Smooth muscle cell (in vitro differentiated cells): ENCODE results near the gene VAX1. TPM values are rescaled to one million over a fixed set of nuclear protein-coding genes. Genes with fewer than 3 reads are reported as not detected.
A peak's percentile ranks its signal among the peaks of the same experiment; 100 is the strongest.

ENCODE experiments used
- DNase-seq: peaks from one replicate; lab custom pipeline; 2025; ENCODE audit not compliant: unreplicated experiment; lab: John Stamatoyannopoulos, UW
- H2AFZ ChIP-seq: fragments of 200-600 bp; sonication (generic); 2 replicates; pipeline ENCODE4 v1.6.0; 2016; ENCODE audit warnings: antibody characterized with exemption, low read depth, mild to moderate bottlenecking
- H3F3A ChIP-seq: fragments of 200-600 bp; sonication (generic); 2 replicates; pipeline ENCODE4 v1.6.0; 2017; ENCODE audit warnings: antibody characterized with exemption, low read depth
- H3K27ac ChIP-seq: fragments of 200-600 bp; sonication (generic); 2 replicates; pipeline ENCODE4 v1.5.1; 2016; ENCODE audit warnings: low read depth, mild to moderate bottlenecking
- H3K27me3 ChIP-seq: fragments of 200-600 bp; sonication (generic); 2 replicates; pipeline ENCODE4 v1.6.1; 2016; ENCODE audit warnings: low read depth, mild to moderate bottlenecking
- H3K36me3 ChIP-seq: fragments of 200-600 bp; sonication (generic); 2 replicates; pipeline ENCODE4 v1.5.1; 2016; ENCODE audit warnings: low read depth
- H3K4me1 ChIP-seq: fragments of 200-600 bp; sonication (generic); 2 replicates; pipeline ENCODE4 v1.5.1; 2016; ENCODE audit warnings: low read depth
- H3K4me2 ChIP-seq: fragments of 200-600 bp; sonication (generic); 2 replicates; pipeline ENCODE4 v1.6.0; 2016; ENCODE audit warnings: mild to moderate bottlenecking
- H3K4me3 ChIP-seq: fragments of 200-600 bp; sonication (generic); 2 replicates; pipeline ENCODE4 v1.5.1; 2016; ENCODE audit warnings: mild to moderate bottlenecking
- H3K79me2 ChIP-seq: fragments of 200-600 bp; sonication (generic); 2 replicates; pipeline ENCODE4 v1.6.0; 2016; ENCODE audit warnings: low read depth, mild to moderate bottlenecking
- H3K9ac ChIP-seq: fragments of 200-600 bp; sonication (generic); 2 replicates; pipeline ENCODE4 v1.6.0; 2016; ENCODE audit warnings: low read depth
- H3K9me3 ChIP-seq: fragments of 200-600 bp; sonication (generic); replicated peaks from 2 replicates; pipeline ENCODE4 v1.5.1; 2016; ENCODE audit warnings: low read depth
- H4K20me1 ChIP-seq: fragments of 200-600 bp; sonication (generic); 2 replicates; pipeline ENCODE4 v1.6.0; 2016; ENCODE audit warnings: low read depth
- WGBS: methylation state at CpG from one replicate; pipeline ENCODE4 v1.1.7; 2016; ENCODE audit warnings: low lambda C conversion rate; 5-methylcytosine and 5-hydroxymethylcytosine counted together
- polyA plus RNA-seq: library from polyadenylated mRNA; unstranded; fragments of >200 nt; fragmentation: Nextera tagmentation; extraction: Ambion mirVana; gene quantifications from 2 replicates; pipeline ENCODE4 v1.2.1, GENCODE V29; 2016
- total RNA-seq: library from RNA; depleted of rRNA; stranded (reverse); fragments of >200 nt; gene quantifications from 2 replicates; pipeline ENCODE4 v1.2.3, GENCODE V29; 2014
- TF ChIP-seq, protein P1 (sequence below): fragments of 200-600 bp; sonication (generic); IDR thresholded peaks from 2 replicates; pipeline ENCODE4 v1.5.1; 2017; ENCODE audit warnings: borderline replicate concordance, mild to moderate bottlenecking, antibody characterized with exemption; ENCODE audit not compliant: insufficient read depth, poor library complexity, severe bottlenecking

Gene VAX1
- total and polyA plus RNA-seq, 2 experiments from 2014 or later = not detected

GRCh38 chr10:117168729-117169128 lies 30.7 kb upstream of the VAX1 start:
- H2AFZ ChIP-seq = no peak overlapping the region
- no peaks in the 10 kb centered on the region for H3F3A ChIP-seq
- no peak overlapping the region for H3K9ac ChIP-seq
- H3K27ac ChIP-seq = no peak overlapping the region
- TF ChIP-seq, protein P1, sequence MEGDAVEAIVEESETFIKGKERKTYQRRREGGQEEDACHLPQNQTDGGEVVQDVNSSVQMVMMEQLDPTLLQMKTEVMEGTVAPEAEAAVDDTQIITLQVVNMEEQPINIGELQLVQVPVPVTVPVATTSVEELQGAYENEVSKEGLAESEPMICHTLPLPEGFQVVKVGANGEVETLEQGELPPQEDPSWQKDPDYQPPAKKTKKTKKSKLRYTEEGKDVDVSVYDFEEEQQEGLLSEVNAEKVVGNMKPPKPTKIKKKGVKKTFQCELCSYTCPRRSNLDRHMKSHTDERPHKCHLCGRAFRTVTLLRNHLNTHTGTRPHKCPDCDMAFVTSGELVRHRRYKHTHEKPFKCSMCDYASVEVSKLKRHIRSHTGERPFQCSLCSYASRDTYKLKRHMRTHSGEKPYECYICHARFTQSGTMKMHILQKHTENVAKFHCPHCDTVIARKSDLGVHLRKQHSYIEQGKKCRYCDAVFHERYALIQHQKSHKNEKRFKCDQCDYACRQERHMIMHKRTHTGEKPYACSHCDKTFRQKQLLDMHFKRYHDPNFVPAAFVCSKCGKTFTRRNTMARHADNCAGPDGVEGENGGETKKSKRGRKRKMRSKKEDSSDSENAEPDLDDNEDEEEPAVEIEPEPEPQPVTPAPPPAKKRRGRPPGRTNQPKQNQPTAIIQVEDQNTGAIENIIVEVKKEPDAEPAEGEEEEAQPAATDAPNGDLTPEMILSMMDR = no peak
- no peaks in the 10 kb centered on the region for H3K79me2 ChIP-seq
- H3K27me3 ChIP-seq = peaks cover 100% of the 10 kb centered on the region
- no peaks in the 10 kb centered on the region for H3K9me3 ChIP-seq
- H4K20me1 ChIP-seq = no peaks in the 10 kb centered on the region
- H3K36me3 ChIP-seq = no peaks in the 10 kb centered on the region
- H3K4me3 ChIP-seq = no peak overlapping the region
- peaks cover 6% of the 10 kb centered on the region for H3K4me1 ChIP-seq
- H3K4me2 ChIP-seq = no peak overlapping the region
- WGBS = 9% methylated on average over 25 of the region's 25 CpGs
- DNase-seq = no peak

DNA sequence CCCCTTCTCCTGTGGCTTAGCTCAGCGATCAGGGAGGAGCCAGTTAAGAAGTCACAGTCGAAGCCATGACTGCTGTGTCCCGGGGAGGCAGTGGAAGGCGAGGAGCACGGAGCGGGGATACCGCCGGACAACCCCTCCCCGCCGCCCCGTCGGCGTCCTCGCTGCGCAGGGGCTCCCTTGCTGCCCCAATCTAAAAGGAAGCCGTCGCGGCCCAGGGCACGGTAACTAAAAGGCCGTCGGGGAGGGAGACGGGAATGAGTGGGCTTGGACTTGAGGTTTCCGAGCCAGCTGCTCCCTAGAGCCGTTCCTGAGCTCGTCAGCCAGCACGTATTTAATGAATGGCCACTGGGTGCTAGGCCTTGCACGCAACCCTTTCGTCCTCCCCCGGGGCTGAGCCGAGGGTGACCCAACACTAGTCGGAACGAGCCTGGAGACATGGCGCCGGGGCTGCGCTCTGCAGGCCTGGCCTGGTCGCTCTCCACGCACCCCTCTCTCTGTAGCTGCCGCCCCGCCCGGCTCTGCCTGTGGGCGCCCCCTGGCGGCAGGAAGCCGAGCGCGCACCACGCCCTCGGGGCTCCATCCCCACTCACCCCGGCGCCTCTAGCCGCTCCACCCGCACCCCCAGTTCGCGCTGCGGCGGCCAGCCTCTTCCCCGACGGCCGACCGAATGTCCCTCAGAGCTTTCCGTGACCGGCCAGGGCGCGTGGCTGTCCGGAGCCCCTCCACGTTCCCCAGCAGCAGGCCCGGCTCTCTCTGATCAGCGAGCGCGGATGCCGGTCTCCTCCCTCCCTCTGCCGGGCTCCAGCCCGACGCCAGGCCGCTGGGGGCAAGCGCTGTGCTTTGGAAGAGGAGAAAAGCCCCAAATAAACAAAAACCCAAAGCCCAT lies 30.0 kb upstream of the VAX1 start:
- Histone ChIP-seq H3K9me3 (no peaks in the 10 kb centered on the region), H4K20me1 (no peaks in the 10 kb centered on the region), H3F3A (no peaks in the 10 kb centered on the region), H3K4me2 (peak overlapping the region; percentile 78), H3K36me3 (no peaks in the 10 kb centered on the region), H3K27ac (no peak overlapping the region), H3K9ac (no peak overlapping the region), H3K4me1 (peaks cover 13% of the 10 kb centered on the region), H3K79me2 (no peaks in the 10 kb centered on the region), H3K27me3 (peaks cover 100% of the 10 kb centered on the region), H2AFZ (peak overlapping the region; percentile 69), H3K4me3 (peak overlapping the region; percentile 30)
- 4% methylated on average over 62 of the region's 75 CpGs for WGBS
- no peak for DNase-seq
- TF ChIP-seq, protein P1 = peak; percentile 86

GRCh38 chr10:117167346-117167788 lies 29.3 kb upstream of the VAX1 start:
- Histone ChIP-seq H3K79me2 (no peaks in the 10 kb centered on the region), H3K9me3 (no peaks in the 10 kb centered on the region), H2AFZ (peak overlapping the region; percentile 69), H3K36me3 (no peaks in the 10 kb centered on the region), H3F3A (no peaks in the 10 kb centered on the region), H3K4me1 (peaks cover 15% of the 10 kb centered on the region), H3K9ac (no peak overlapping the region), H4K20me1 (no peaks in the 10 kb centered on the region), H3K4me2 (peak overlapping the region; percentile 78), H3K27ac (no peak overlapping the region), H3K27me3 (peaks cover 100% of the 10 kb centered on the region), H3K4me3 (no peak overlapping the region)
- 24% methylated on average over 21 of the region's 21 CpGs for WGBS
- TF ChIP-seq, protein P1 = no peak
- no peak for DNase-seq
